NCI-H526 (cell line): ENCODE data around the gene CHAF1B.

Experiments
- DNase-seq, 2 experiments: peaks; one replicate each; lab custom pipeline; 2025; lab: John Stamatoyannopoulos, UW

Gene CHAF1B

GRCh38 chr21:36463991-36464390 lies 78.8 kb downstream of the CHAF1B start:
- DNase-seq = no peak

DNA sequence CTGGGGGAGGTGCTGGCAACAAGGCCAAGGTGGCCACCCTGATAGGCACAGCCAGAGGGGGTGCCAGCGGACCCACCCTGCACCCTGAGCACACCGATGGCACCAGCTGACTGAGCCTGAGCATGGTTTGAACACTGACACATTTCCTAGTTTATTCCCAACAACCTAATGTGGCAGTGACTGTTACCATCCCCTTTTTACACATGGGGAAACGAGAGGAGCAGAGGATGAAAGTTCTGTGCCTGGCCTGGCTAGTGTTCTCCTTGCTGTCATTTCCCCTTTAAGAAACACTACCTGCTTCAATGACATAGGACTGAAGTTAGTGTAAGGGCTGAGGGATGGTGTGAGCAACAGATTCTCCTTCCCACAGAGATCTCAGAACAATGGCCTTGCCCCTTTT lies 79.4 kb downstream of the CHAF1B start:
- no peak for DNase-seq

GRCh38 chr21:36465478-36465877 lies 80.3 kb downstream of the CHAF1B start:
- no peak for DNase-seq

- DNase-seq = no peak
Observed at GRCh38 chr21:36466061-36466511, 80.9 kb downstream of the CHAF1B start.
